ENCODE results near the gene NOXO1. TPM values are rescaled to one million over a fixed set of nuclear protein-coding genes. Genes with fewer than 3 reads are reported as not detected.
A peak's percentile ranks its signal among the peaks of the same experiment; 100 is the strongest.

Gene NOXO1
- total RNA-seq, 4 donors from 2014 or later = not detected

DNA sequence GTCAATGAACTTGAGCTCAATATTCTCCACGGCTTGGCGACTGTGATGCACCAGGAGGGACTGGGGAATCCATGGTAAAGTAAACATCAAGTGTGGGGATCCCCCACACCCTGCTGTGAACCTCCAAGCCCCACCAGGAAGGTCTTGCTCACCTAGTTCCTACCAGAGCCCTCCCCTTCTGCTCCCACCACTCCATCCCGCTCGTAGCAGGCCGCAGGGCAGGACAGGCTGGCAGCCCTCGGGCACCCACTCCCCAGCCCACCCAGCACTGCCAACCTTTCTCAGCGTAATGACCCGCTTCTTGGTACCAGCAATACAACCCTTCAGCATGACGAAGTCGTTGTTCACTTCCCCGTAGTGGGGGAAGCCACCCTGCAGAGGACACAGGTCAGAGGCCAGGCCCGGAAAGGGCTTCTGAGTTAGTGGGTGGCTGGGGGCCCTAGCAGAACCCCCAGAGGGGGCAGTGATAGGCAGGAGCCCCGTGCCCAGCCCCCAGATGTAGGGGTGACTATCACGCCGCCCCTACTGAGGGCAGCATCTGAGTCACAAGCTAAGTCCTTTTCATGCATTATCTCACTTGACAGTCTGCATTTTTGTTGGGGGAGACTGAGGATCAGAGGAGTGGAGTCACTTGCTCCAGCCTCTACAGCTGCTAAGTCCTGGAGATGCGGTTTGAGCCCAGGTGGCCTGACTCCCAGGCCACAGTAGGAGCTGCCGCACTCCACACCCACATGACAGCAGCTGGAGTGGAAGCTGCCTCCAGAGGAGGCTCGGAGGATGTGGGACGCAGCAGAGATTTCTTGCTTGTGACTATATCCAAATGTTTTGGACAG, 35.5 kb downstream of the NOXO1 start:
- TF ChIP-seq, protein P1, sequence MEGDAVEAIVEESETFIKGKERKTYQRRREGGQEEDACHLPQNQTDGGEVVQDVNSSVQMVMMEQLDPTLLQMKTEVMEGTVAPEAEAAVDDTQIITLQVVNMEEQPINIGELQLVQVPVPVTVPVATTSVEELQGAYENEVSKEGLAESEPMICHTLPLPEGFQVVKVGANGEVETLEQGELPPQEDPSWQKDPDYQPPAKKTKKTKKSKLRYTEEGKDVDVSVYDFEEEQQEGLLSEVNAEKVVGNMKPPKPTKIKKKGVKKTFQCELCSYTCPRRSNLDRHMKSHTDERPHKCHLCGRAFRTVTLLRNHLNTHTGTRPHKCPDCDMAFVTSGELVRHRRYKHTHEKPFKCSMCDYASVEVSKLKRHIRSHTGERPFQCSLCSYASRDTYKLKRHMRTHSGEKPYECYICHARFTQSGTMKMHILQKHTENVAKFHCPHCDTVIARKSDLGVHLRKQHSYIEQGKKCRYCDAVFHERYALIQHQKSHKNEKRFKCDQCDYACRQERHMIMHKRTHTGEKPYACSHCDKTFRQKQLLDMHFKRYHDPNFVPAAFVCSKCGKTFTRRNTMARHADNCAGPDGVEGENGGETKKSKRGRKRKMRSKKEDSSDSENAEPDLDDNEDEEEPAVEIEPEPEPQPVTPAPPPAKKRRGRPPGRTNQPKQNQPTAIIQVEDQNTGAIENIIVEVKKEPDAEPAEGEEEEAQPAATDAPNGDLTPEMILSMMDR (IDR thresholded peaks at IDR 0.05) = no peak
- DNase-seq (ENCODE audit: low spot score) (no peak), ATAC-seq (ENCODE audit: low FRiP score) (no peak)

DNA sequence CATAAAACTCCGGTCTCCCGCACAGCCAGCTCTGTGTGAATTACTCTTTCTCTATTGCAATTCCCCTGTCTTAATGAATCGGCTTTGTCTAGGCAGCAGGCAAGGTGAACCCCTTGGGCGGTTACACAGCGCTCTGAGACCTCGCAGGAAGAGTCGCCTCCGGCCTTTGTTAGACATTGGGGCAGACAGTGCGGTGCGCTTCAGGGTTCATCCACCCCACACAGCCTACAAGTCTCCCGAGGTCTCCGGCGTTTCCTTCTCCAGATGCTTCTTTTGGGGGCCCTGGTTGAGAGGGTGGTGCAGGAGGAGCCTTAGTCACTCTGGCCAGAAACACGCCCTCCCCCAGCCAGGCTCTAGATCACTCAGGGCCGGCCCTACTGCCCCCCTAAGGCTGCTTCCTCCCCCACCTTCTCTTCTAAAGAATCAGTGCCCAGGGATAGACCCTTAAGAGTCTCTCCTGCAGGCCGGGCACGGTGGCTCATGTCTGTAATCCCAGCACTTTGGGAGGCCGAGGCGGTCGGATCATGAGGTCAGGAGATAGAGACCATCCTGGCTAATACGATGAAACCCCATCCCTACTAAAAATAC, 36.6 kb downstream of the NOXO1 start:
- TF ChIP-seq, protein P1 (IDR thresholded peaks at IDR 0.05) = no peak
- no peak for DNase-seq (ENCODE audit: low spot score)
- ATAC-seq (ENCODE audit: low FRiP score) = no peak

DNA sequence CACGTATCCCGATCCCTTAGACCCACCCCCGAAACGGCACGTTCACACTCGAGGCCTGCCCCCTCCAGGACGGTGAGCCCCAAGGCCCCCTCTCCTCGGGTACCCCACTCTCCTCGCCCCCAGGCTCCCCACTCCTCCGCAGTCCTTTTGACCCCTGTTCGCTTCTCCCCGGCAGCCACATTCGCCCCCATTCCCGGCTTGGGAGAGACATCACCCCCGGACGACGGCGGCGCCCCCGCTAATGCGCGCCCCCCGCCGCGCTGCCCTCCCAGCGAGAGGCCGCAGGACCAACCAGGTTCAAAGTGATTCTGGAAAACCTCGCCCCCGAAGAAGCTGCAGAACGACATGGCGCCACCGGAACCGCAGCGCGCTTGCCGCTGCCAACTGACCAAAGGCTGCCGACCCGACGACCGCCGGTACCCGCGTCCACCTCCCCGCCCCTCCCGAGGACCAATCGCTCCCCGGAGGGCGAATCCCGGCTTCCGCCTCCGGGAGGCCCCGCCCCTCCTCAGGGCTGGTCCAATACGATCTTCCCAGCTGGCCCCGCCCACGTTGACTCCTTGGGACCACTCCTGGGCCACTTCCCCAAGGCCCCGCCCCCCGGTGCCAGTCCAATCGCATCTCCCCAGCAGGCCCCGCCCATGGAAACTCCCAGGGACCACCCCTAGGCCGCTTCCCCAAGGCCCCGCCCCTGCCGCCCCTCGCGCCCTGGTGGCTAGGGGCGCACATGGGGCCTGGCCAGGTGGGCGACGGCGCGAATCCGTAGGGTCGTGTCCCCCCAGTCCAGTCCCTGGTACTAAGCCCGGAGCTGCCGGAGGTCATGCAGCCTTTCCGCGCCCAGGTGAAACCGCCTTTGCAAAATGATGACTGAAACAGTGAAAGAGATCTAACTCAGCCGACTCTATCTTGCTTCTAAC, 38.2 kb downstream of the NOXO1 start, which contains the start of gene MSRB1:
Gene MSRB1, minus strand, starts transcription at position 390 of the 917 bp plus-strand sequence. Its CDS starts 43 bp downstream, at position 347.
- TF ChIP-seq, protein P1 (IDR thresholded peaks at IDR 0.05) = no peak
- peak; percentile 99 for DNase-seq (ENCODE audit: low spot score)
- ATAC-seq (ENCODE audit: low FRiP score) = peak; percentile 97

DNA sequence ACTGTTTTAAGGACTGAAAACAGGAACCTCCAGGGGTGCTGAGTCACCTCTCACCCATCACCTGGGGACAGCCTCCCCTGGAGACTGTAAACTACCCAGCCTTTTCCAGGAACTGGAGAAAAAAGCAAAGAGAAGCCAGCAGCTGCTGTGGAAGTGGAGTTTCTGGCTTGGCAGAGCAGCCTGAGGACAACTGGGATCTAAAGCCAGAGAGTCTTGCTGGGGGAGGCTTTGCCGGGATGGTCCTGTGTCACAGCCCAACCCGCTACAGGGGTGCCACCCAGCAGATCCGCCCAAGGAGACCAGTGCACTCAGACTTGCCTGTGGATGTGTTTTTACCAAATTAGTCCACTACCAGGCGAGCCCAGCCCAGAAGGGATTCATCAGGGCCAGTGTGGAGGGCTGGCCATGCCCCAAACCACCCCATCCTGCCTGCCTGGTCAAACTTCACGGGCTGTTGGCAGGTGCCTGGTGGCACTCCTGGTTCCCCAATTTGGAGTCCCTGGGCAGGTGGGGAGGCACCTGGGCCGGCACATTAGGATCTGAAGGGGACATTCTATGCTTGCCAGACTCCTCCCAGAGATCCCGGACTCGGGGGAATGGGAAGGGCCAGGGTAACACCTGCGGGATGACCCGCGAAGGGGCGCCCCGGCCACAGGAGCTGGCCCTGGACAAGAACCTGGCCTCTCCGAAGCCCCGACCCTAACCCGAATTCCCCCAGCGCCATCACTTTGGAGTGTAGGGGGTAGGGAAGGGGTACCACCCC, 39.0 kb downstream of the NOXO1 start:
- ATAC-seq (ENCODE audit: low FRiP score) (no peak), DNase-seq (ENCODE audit: low spot score) (no peak)
- TF ChIP-seq, protein P1 (IDR thresholded peaks at IDR 0.05) = no peak

DNA sequence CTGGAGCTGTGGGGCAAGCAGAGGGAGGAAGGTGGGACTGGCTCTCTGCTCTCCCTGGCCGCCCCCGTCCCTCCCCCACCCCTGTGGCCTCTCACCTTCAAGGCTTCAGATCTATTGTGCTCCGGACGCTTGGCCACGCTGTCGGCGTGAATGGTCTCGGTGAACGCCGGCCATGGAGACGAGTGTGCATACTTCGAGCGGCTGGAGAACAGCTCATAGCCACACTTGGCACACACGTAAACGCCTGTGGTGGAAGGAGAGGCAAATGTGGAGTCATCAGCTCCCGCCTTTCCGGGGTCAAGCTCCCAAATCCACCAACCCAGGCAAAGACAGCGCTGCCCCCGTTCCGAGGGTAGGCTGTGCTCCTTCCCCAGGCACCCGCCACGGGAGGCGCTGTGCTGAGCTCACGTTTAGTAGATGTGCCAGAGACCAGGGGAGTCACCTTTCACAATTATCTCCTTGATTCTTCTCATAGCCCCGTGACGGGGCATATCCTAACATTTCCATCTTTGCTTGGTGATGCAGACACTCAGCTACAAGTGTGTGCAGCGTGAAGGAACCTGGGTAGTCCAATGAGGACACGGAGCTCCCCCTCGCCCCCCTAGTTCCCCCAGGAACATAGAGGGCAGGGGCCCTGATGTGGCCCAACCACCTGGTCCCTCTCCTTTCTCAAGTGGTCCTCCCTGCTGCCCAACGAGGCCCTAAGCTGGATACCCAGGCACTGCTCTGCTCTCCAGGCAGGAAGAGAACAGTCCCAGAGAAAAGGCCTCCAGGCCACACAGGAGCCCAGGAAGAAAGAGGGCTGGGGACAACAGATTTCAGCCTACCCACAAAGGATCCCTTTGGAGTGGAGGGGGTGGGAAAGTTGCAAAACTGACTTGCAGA, 39.9 kb downstream of the NOXO1 start:
- ATAC-seq (ENCODE audit: low FRiP score) (no peak), DNase-seq (ENCODE audit: low spot score) (no peak)
- TF ChIP-seq, protein P1 (IDR thresholded peaks at IDR 0.05) = no peak

Measured in omental fat pad (tissue), 4 donors.